DOHH2 (cell line): ENCODE measurements around the gene CAMTA1.

Source experiments
- EZH2phosphoT487 ChIP-seq: fragments of 200-600 bp; sonication (generic); IDR thresholded peaks from 2 replicates; pipeline ENCODE4 v1.6.1; 2017; ENCODE audit warnings: borderline replicate concordance, mild to moderate bottlenecking, antibody characterized with exemption, low read length, moderate library complexity, mixed read lengths
- TF ChIP-seq, protein P1 (sequence below): fragments of 200-600 bp; sonication (generic); IDR thresholded peaks from one replicate; pipeline ENCODE4 v1.5.1; 2014; ENCODE audit warnings: antibody characterized with exemption, mild to moderate bottlenecking, low read depth, low read length; ENCODE audit not compliant: poor library complexity, severe bottlenecking

DNA sequence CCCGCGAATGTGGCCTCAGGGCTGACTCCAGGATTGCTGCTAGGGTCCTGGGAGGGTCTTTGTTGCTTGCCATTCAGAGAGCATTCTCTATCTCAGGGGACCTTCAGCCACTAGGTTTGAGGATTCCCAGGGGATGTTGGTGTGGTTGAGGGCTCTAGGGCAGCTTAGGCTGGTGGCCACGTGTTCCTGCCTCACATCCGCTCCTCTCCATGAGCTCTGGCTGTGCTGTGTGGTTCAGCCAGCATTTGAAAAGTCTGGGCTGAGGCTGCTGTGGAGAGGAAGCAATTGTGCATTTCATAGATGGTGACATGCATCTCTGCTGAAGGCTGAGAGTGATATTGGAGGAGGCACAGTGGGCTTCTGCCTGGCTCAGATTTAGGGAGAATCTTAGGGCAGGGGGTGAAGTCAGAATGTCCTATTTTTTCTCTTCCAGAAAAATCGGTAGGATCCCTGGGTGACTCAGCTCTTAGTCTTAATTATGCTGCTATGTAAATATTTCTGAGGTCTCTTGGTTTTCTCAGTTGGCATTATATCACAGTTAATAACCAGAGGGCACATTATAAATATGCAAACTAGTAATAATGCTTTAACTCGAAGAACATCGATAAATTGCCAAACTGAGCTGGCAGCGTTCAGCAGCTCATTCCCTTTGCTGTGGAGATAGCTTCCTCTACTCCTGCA lies 182.3 kb downstream of the CAMTA1 start:
- TF ChIP-seq, protein P1, sequence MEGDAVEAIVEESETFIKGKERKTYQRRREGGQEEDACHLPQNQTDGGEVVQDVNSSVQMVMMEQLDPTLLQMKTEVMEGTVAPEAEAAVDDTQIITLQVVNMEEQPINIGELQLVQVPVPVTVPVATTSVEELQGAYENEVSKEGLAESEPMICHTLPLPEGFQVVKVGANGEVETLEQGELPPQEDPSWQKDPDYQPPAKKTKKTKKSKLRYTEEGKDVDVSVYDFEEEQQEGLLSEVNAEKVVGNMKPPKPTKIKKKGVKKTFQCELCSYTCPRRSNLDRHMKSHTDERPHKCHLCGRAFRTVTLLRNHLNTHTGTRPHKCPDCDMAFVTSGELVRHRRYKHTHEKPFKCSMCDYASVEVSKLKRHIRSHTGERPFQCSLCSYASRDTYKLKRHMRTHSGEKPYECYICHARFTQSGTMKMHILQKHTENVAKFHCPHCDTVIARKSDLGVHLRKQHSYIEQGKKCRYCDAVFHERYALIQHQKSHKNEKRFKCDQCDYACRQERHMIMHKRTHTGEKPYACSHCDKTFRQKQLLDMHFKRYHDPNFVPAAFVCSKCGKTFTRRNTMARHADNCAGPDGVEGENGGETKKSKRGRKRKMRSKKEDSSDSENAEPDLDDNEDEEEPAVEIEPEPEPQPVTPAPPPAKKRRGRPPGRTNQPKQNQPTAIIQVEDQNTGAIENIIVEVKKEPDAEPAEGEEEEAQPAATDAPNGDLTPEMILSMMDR: no peak
- TF ChIP-seq EZH2phosphoT487: no peak
